Endothelial cell of umbilical vein (primary cell): ENCODE measurements around the gene RNASE13. TPM values are rescaled to one million over a fixed set of nuclear protein-coding genes. Genes with fewer than 3 reads are reported as not detected.

Experiments used
- BruUV-seq: library from RNA; stranded (reverse); fragments of 400-500 nt; replicated peaks from 2 replicates; lab custom pipeline; 2021; lab: Mats Ljungman, UMichigan
- CTCF ChIA-PET: fragments of 300-600, 350-600 bp; sonication (Branson Sonifier 250); formaldehyde crosslinking; loops from one replicate; lab custom pipeline; 2021; ENCODE audit warnings: antibody characterized with exemption, inconsistent platforms; lab: Charles Lee
- POLR2A ChIA-PET: fragments of 300-600, 350-600 bp; sonication (Branson Sonifier 250); formaldehyde crosslinking; loops from one replicate; lab custom pipeline; 2021; ENCODE audit warnings: antibody characterized with exemption, inconsistent platforms; lab: Charles Lee
- DNase-seq: peaks from one replicate; pipeline ENCODE4 v3.0.0-alpha.2; 2011; ENCODE audit warnings: low read depth, low spot score
- FAIRE-seq: peaks from 2 replicates; lab custom pipeline; 2011; peaks lifted over from hg19 to GRCh38; lab: Jason Lieb, UNC
- H2AFZ ChIP-seq: 2 replicates; pipeline ENCODE4 v1.6.0; 2012; ENCODE audit warnings: low read depth, low read length, control low read depth, inconsistent platforms
- H3K27ac ChIP-seq: 2 replicates; pipeline ENCODE4 v1.5.1; 2011; ENCODE audit warnings: low read depth, mild to moderate bottlenecking, control low read depth, low read length, moderate library complexity; ENCODE audit not compliant: insufficient read depth
- H3K27me3 ChIP-seq, 2 experiments: 2 replicates each; pipeline versions ENCODE4 v1.6.0 to v1.6.1; 2011; ENCODE audit warnings: low read length in 2 of 2, mixed read lengths in 1 of 2; ENCODE audit not compliant: control insufficient read depth in 2 of 2, insufficient read depth in 2 of 2
- H3K36me3 ChIP-seq, 2 experiments: 2 replicates in 1 of 2; 3 replicates in 1 of 2; pipeline ENCODE4 v1.5.1; 2011; ENCODE audit warnings: low read length in 2 of 2, mild to moderate bottlenecking in 1 of 2, moderate library complexity in 1 of 2; ENCODE audit not compliant: control insufficient read depth in 2 of 2, insufficient read depth in 2 of 2; ENCODE audit errors: extremely low read depth in 1 of 2
- H3K4me1 ChIP-seq: 3 replicates; pipeline ENCODE4 v1.5.1; 2011; ENCODE audit warnings: mild to moderate bottlenecking, low read length; ENCODE audit not compliant: control insufficient read depth, insufficient read depth; ENCODE audit errors: extremely low read depth
- H3K4me2 ChIP-seq: 2 replicates; pipeline ENCODE4 v1.6.1; 2011; ENCODE audit warnings: low read length, control low read depth, mixed read lengths; ENCODE audit not compliant: insufficient read depth
- H3K4me3 ChIP-seq, 3 experiments: fragments of 200-600 bp in 1 of 3; sonication (generic), shearing (Covaris generic) in 1 of 3; replicated peaks in 1 of 3; 2 replicates each; pipeline ENCODE4 v1.5.1; 2011 to 2016; ENCODE audit warnings: control low read depth in 3 of 3, low read length in 3 of 3, mild to moderate bottlenecking in 2 of 3, inconsistent platforms in 1 of 3, low read depth in 1 of 3, moderate library complexity in 1 of 3; ENCODE audit not compliant: insufficient read depth in 1 of 3
- H3K79me2 ChIP-seq: 2 replicates; pipeline ENCODE4 v1.6.0; 2012; ENCODE audit warnings: low read length, inconsistent platforms; ENCODE audit not compliant: control insufficient read depth, insufficient read depth
- H3K9ac ChIP-seq: replicated peaks from 2 replicates; pipeline ENCODE3; 2011; ENCODE audit warnings: low read length, control low read depth; ENCODE audit not compliant: insufficient read depth; ENCODE audit errors: extremely low read depth
- H3K9me1 ChIP-seq: replicated peaks from 3 replicates; pipeline ENCODE4 v1.6.0; 2011; ENCODE audit warnings: mild to moderate bottlenecking, low read length; ENCODE audit not compliant: control insufficient read depth, insufficient read depth; ENCODE audit errors: extremely low read depth
- H3K9me3 ChIP-seq: replicated peaks from 2 replicates; pipeline ENCODE4 v1.5.1; 2012; ENCODE audit warnings: low read length, inconsistent platforms; ENCODE audit not compliant: control insufficient read depth, insufficient read depth
- H4K20me1 ChIP-seq: replicated peaks from 2 replicates; pipeline ENCODE3; 2011; ENCODE audit warnings: mild to moderate bottlenecking, low read length; ENCODE audit not compliant: control insufficient read depth, insufficient read depth; ENCODE audit errors: extremely low read depth
- CTCF ChIP-seq, 2 donors: IDR thresholded peaks; 1 replicate in 1 of 2; 2 replicates in 1 of 2; pipeline ENCODE4 v1.5.1; 2011; ENCODE audit warnings: low read length in 2 of 2, mild to moderate bottlenecking in 2 of 2, moderate library complexity in 2 of 2, control low read depth in 1 of 2, inconsistent platforms in 1 of 2, low read depth in 1 of 2; ENCODE audit not compliant: insufficient read depth in 1 of 2; ENCODE audit errors: extremely low read depth in 1 of 2
- EZH2 ChIP-seq: IDR thresholded peaks from 2 replicates; pipeline ENCODE4 v1.6.1; 2012; ENCODE audit warnings: borderline replicate concordance, low read depth, mild to moderate bottlenecking, moderate library complexity, low read length, inconsistent platforms; ENCODE audit not compliant: severe bottlenecking
- FOS ChIP-seq: IDR thresholded peaks from 2 replicates; pipeline ENCODE4 v1.6.1; 2011; ENCODE audit warnings: mild to moderate bottlenecking, low read length, moderate library complexity, borderline replicate concordance; ENCODE audit not compliant: insufficient read depth
- GATA2 ChIP-seq: IDR thresholded peaks from 2 replicates; pipeline ENCODE4 v1.7.0; 2011; ENCODE audit warnings: low read depth, mild to moderate bottlenecking, moderate library complexity, mixed read lengths, low read length; ENCODE audit not compliant: insufficient read length, insufficient read depth
- JUN ChIP-seq: IDR thresholded peaks from 2 replicates; pipeline ENCODE4 v1.6.1; 2011; ENCODE audit warnings: borderline replicate concordance, low read depth; ENCODE audit not compliant: insufficient read length, insufficient read depth
- MAX ChIP-seq: IDR thresholded peaks from 2 replicates; pipeline ENCODE4 v1.6.1; 2011; ENCODE audit not compliant: insufficient read depth, insufficient read length
- MYC ChIP-seq: IDR thresholded peaks from one replicate; pipeline ENCODE4 v1.6.1; 2011; ENCODE audit warnings: mild to moderate bottlenecking, low read depth, low read length
- POLR2A ChIP-seq: IDR thresholded peaks from 2 replicates; pipeline ENCODE4 v1.6.1; 2012; ENCODE audit warnings: low read depth, mild to moderate bottlenecking, control low read depth, low read length
- POLR2AphosphoS5 ChIP-seq: IDR thresholded peaks from 2 replicates; pipeline ENCODE4 v1.6.1; 2012; ENCODE audit warnings: low read depth, mild to moderate bottlenecking, control low read depth, low read length, moderate library complexity; ENCODE audit not compliant: insufficient read depth
- dilution Hi-C: fragments of 300-500 bp; cut with MboI; formaldehyde crosslinking; loops from one replicate; pipeline ENCODE4 v1.15.0; 2019; ENCODE audit warnings: low sequenced_read_pairs; ENCODE audit not compliant: extremely low pct_ligation_motif_present
- intact Hi-C: fragments of 100-400 bp; cut with micrococcal nuclease; formaldehyde crosslinking; loops from one replicate; pipeline ENCODE4 v1.10.0; 2022
- polyA plus RNA-seq, 4 experiments: library from polyadenylated mRNA; depleted of rRNA in 3 of 4; stranded (reverse) in 3 of 4; unstranded in 1 of 4; fragments of >200 nt; gene quantifications; 2 replicates each; pipeline versions ENCODE4 v1.2.1 to v1.2.3, GENCODE V29; 2011 to 2012; ENCODE audit warnings: missing spikeins in 1 of 4
- total RNA-seq: library from RNA; stranded (reverse); gene quantifications from 2 replicates; pipeline ENCODE4 v1.2.3, GENCODE V29; 2021

Gene RNASE13
- total and polyA plus RNA-seq, 2 donors (not counting 3 experiments of a cell fraction or from before 2014, with no cell fraction given), result not detected

DNA sequence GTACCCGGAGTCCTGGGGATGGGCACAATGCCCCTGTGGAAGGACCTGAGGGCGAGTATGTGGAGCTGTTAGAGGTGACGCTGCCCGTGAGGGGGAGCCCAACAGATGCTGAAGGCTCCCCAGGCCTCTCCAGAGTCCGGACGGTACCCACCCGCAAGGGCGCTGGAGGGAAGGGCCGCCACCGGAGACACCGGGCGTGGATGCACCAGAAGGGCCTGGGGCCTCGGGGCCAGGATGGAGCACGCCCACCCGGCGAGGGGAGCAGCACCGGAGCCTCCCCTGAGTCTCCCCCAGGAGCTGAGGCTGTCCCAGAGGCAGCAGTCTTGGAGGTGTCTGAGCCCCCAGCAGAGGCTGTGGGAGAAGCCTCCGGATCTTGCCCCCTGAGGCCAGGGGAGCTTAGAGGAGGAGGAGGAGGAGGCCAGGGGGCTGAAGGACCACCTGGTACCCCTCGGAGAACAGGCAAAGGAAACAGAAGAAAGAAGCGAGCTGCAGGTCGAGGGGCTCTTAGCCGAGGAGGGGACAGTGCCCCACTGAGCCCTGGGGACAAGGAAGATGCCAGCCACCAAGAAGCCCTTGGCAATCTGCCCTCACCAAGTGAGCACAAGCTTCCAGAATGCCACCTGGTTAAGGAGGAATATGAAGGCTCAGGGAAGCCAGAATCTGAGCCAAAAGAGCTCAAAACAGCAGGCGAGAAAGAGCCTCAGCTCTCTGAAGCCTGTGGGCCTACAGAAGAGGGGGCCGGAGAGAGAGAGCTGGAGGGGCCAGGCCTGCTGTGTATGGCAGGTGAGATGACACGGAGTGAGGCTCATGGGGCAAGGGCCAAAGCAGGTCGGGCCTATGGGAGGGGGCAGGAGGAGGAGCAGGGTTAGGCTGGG is 40.0 kb upstream of the RNASE13 start:
- ChIA-PET POLR2A (interaction anchor here (0.6 kb wide), 1 partner anchor 669 kb away, joined by 5 read pairs; no protein-coding TSS in a partner anchor), CTCF (interaction anchor here (1.0 to 1.8 kb wide), 3 partner anchors 18 to 60 kb away, joined by 4 to 7 read pairs (median 5); no protein-coding TSS in a partner anchor)
- intact Hi-C loops (no loop called here), dilution Hi-C loops (no loop called here)
- Histone ChIP-seq H3K4me3 (no peak overlapping the region), H3K9ac (no peak overlapping the region), H3K4me2 (no peak overlapping the region), H3K27me3 (peaks cover 2 to 11% of the 10 kb centered on the region in 2 experiments), H3K27ac (no peak overlapping the region), H3K36me3 (peaks cover 0 to 6% of the 10 kb centered on the region in 2 experiments), H3K9me3 (no peaks in the 10 kb centered on the region), H3K4me1 (peaks cover 10% of the 10 kb centered on the region), H4K20me1 (no peaks in the 10 kb centered on the region), H2AFZ (no peak overlapping the region), H3K79me2 (no peaks in the 10 kb centered on the region), H3K9me1 (no peaks in the 10 kb centered on the region)
- no peak for TF ChIP-seq POLR2AphosphoS5
- no peak for TF ChIP-seq JUN
- no peak for TF ChIP-seq MAX
- no peak for TF ChIP-seq POLR2A
- TF ChIP-seq CTCF (IDR thresholded peaks at IDR 0.05; ENCODE audit: extremely low read depth in 1 of 2, insufficient read depth in 1 of 2, low read depth in 1 of 2, low read length in 2 of 2), result no peak
- TF ChIP-seq GATA2, result no peak
- no peak for TF ChIP-seq FOS
- no peak for TF ChIP-seq EZH2
- no peak for TF ChIP-seq MYC
- BruUV-seq, result no TSS peak
- FAIRE-seq (no peak), DNase-seq (no peak)
